Activated CD8-positive, alpha-beta memory T cell treated with anti-CD3 and anti-CD28 coated beads, Interleukin-2, amount 50 U/mL, for 4 hours (primary cell): ENCODE data around the gene SLC15A5.

Experiments used
- DNase-seq: peaks from one replicate; pipeline ENCODE4 v3.0.0-alpha.2; 2020

Gene SLC15A5

GRCh38 chr12:16171348-16171747, 106.1 kb downstream of the SLC15A5 start:
- DNase-seq: no peak

GRCh38 chr12:16168078-16168477, 109.4 kb downstream of the SLC15A5 start:
- no peak for DNase-seq

- no peak for DNase-seq
Observed at GRCh38 chr12:16166563-16167470, 110.7 kb downstream of the SLC15A5 start.

- DNase-seq: no peak
Observed at GRCh38 chr12:16165506-16165905, 112.0 kb downstream of the SLC15A5 start.

- no peak for DNase-seq
Observed at GRCh38 chr12:16163901-16164300, 113.6 kb downstream of the SLC15A5 start.

- DNase-seq: no peak
Observed at GRCh38 chr12:16163146-16163545, 114.3 kb downstream of the SLC15A5 start.

- no peak for DNase-seq
Observed at GRCh38 chr12:16159571-16159970, 117.9 kb downstream of the SLC15A5 start.

GRCh38 chr12:16158050-16158449, 119.4 kb downstream of the SLC15A5 start:
- no peak for DNase-seq

GRCh38 chr12:16155938-16156337, 121.5 kb downstream of the SLC15A5 start:
- DNase-seq: no peak

GRCh38 chr12:16154990-16155389, 122.5 kb downstream of the SLC15A5 start:
- DNase-seq: no peak

GRCh38 chr12:16152885-16153673, 124.4 kb downstream of the SLC15A5 start:
- no peak for DNase-seq

- no peak for DNase-seq
Observed at GRCh38 chr12:16150276-16150675, 127.2 kb downstream of the SLC15A5 start.

- no peak for DNase-seq
Observed at GRCh38 chr12:16148938-16149337, 128.5 kb downstream of the SLC15A5 start.
